ENCODE results near the gene LTA. TPM values are rescaled to one million over a fixed set of nuclear protein-coding genes. Genes with fewer than 3 reads are reported as not detected.

Gene LTA
- polyA plus RNA-seq, 1 donor (not counting 4 experiments of a cell fraction or from before 2014, with no cell fraction given), result 0.04 TPM

GRCh38 chr6:31531771-31532643, 40.1 kb upstream of the LTA start:
- TF ChIP-seq EZH2 (IDR thresholded peaks at IDR 0.05; ENCODE audit: low read length) (no peak), CTCF (optimal IDR thresholded peaks at IDR 0.05 in 1 of 3, IDR thresholded peaks at IDR 0.05 in 1 of 3, conservative IDR thresholded peaks at IDR 0.05 in 1 of 3; ENCODE audit: extremely low read depth in 1 of 3, insufficient read depth in 2 of 3, low read length in 3 of 3) (no peak)
- H3K9me3 ChIP-seq (ENCODE audit: control insufficient read depth, low read depth, low read length), result no peaks in the 10 kb centered on the region
- no peaks in the 10 kb centered on the region for H3K27me3 ChIP-seq (ENCODE audit: control insufficient read depth, extremely low read depth, insufficient read depth, low read length)
- peaks cover 52 to 54% of the 10 kb centered on the region in 2 experiments for H3K36me3 ChIP-seq (ENCODE audit: control insufficient read depth in 2 of 2, extremely low read depth in 1 of 2, insufficient read depth in 2 of 2, low read length in 2 of 2)
- H3K4me2 ChIP-seq (ENCODE audit: control insufficient read depth, extremely low read depth, insufficient read depth, low read depth, low read length), result no peak overlapping the region
- no peak overlapping the region for H3K4me3 ChIP-seq (ENCODE audit: control insufficient read depth in 2 of 3, extremely low read depth in 1 of 3, insufficient read depth in 2 of 3, low read depth in 1 of 3, low read length in 3 of 3)
- H2AFZ ChIP-seq (ENCODE audit: control insufficient read depth, low read length), result no peak overlapping the region
- peaks cover 33% of the 10 kb centered on the region for H3K79me2 ChIP-seq (ENCODE audit: control insufficient read depth, insufficient read depth, low read length)
- H4K20me1 ChIP-seq (ENCODE audit: control insufficient read depth, extremely low read depth, insufficient read depth, low read length), result peaks cover 28% of the 10 kb centered on the region
- no peak for DNase-seq (ENCODE audit: low read depth, low spot score)
- no peak for FAIRE-seq
- dilution Hi-C loops (cut with MboI; ENCODE audit: extremely low pct_ligation_motif_present, low sequenced_read_pairs), result no loop called here
- no peaks in the 10 kb centered on the region for H3K4me1 ChIP-seq (ENCODE audit: control insufficient read depth, extremely low read depth, insufficient read depth, low read length)
- H3K27ac ChIP-seq (ENCODE audit: control insufficient read depth, insufficient read depth, low read length), result no peak overlapping the region
- H3K9ac ChIP-seq (ENCODE audit: control insufficient read depth, extremely low read depth, insufficient read depth, low read length), result no peak overlapping the region
- no peaks in the 10 kb centered on the region for H3K9me1 ChIP-seq (ENCODE audit: control insufficient read depth, extremely low read depth, insufficient read depth, low read length)

- Histone ChIP-seq H3K36me3 (ENCODE audit: control insufficient read depth in 2 of 2, extremely low read depth in 1 of 2, insufficient read depth in 2 of 2, low read length in 2 of 2) (peaks cover 52 to 55% of the 10 kb centered on the region in 2 experiments), H3K79me2 (ENCODE audit: control insufficient read depth, insufficient read depth, low read length) (peaks cover 42% of the 10 kb centered on the region), H2AFZ (ENCODE audit: control insufficient read depth, low read length) (no peak overlapping the region), H3K4me1 (ENCODE audit: control insufficient read depth, extremely low read depth, insufficient read depth, low read length) (no peaks in the 10 kb centered on the region), H3K27me3 (ENCODE audit: control insufficient read depth, extremely low read depth, insufficient read depth, low read length) (no peaks in the 10 kb centered on the region), H3K4me3 (ENCODE audit: control insufficient read depth in 2 of 3, extremely low read depth in 1 of 3, insufficient read depth in 2 of 3, low read depth in 1 of 3, low read length in 3 of 3) (no peak overlapping the region), H4K20me1 (ENCODE audit: control insufficient read depth, extremely low read depth, insufficient read depth, low read length) (peaks cover 28% of the 10 kb centered on the region), H3K27ac (ENCODE audit: control insufficient read depth, insufficient read depth, low read length) (no peak overlapping the region), H3K4me2 (ENCODE audit: control insufficient read depth, extremely low read depth, insufficient read depth, low read depth, low read length) (no peak overlapping the region), H3K9me1 (ENCODE audit: control insufficient read depth, extremely low read depth, insufficient read depth, low read length) (no peaks in the 10 kb centered on the region), H3K9me3 (ENCODE audit: control insufficient read depth, low read depth, low read length) (no peaks in the 10 kb centered on the region), H3K9ac (ENCODE audit: control insufficient read depth, extremely low read depth, insufficient read depth, low read length) (no peak overlapping the region)
- dilution Hi-C loops (cut with MboI; ENCODE audit: extremely low pct_ligation_motif_present, low sequenced_read_pairs), result no loop called here
- TF ChIP-seq EZH2 (IDR thresholded peaks at IDR 0.05; ENCODE audit: low read length) (no peak), CTCF (optimal IDR thresholded peaks at IDR 0.05 in 1 of 3, IDR thresholded peaks at IDR 0.05 in 1 of 3, conservative IDR thresholded peaks at IDR 0.05 in 1 of 3; ENCODE audit: extremely low read depth in 1 of 3, insufficient read depth in 2 of 3, low read length in 3 of 3) (no peak)
- FAIRE-seq, result no peak
- DNase-seq (ENCODE audit: low read depth, low spot score), result no peak
Observed at GRCh38 chr6:31532644-31533454, 39.2 kb upstream of the LTA start.

Measured in keratinocyte (primary cell).